Inflammatory macrophage treated with lipopolysaccharide for 1 hour (primary cell): ENCODE data around the gene TMEM202.
A peak's percentile ranks its signal among the peaks of the same experiment; 100 is the strongest.
"Not testable (repeated sequence)": the region's sequence is repeated elsewhere in the genome, so short reads cannot be mapped to it uniquely, and the experiment has no call there.

Source experiments
- DNase-seq, 2 donors: peaks; one replicate each; pipeline ENCODE4 v3.0.0-alpha.2; 2020 to 2022

Gene TMEM202

GRCh38 chr15:72404356-72404755 lies 6.3 kb downstream of the TMEM202 start:
- DNase-seq = no peak

- no peak for DNase-seq
These were observed 6.7 kb downstream of the TMEM202 start for GRCh38 chr15:72404841-72405240.

GRCh38 chr15:72406936-72407335 lies 8.8 kb downstream of the TMEM202 start:
- no peak for DNase-seq

- no peak for DNase-seq
These were observed 13.0 kb downstream of the TMEM202 start for GRCh38 chr15:72411111-72411510.

GRCh38 chr15:72411544-72411943 lies 13.4 kb downstream of the TMEM202 start:
- DNase-seq = no peak

- not testable (repeated sequence) for DNase-seq
These were observed 15.2 kb downstream of the TMEM202 start for GRCh38 chr15:72413337-72413736.

GRCh38 chr15:72415304-72415703 lies 17.2 kb downstream of the TMEM202 start:
- no peak for DNase-seq

GRCh38 chr15:72419768-72420167 lies 21.7 kb downstream of the TMEM202 start:
- DNase-seq = not testable (repeated sequence)

GRCh38 chr15:72420576-72420975 lies 22.5 kb downstream of the TMEM202 start:
- peak; percentile 19 to 42 for DNase-seq

GRCh38 chr15:72421484-72421883 lies 23.4 kb downstream of the TMEM202 start:
- no peak for DNase-seq

GRCh38 chr15:72423256-72423655 lies 25.2 kb downstream of the TMEM202 start:
- DNase-seq = no peak

- no peak for DNase-seq
These were observed 28.6 kb downstream of the TMEM202 start for GRCh38 chr15:72426753-72427152.

- no peak for DNase-seq
These were observed 39.7 kb downstream of the TMEM202 start for GRCh38 chr15:72437650-72438316.

GRCh38 chr15:72442848-72443247 lies 44.7 kb downstream of the TMEM202 start:
- DNase-seq = not testable (repeated sequence)

- no peak for DNase-seq
These were observed 47.3 kb downstream of the TMEM202 start for GRCh38 chr15:72445426-72445825.

GRCh38 chr15:72450805-72451204 lies 52.7 kb downstream of the TMEM202 start:
- DNase-seq = no peak

- no peak for DNase-seq
These were observed 53.1 kb downstream of the TMEM202 start for GRCh38 chr15:72451224-72451623.

GRCh38 chr15:72456684-72457083 lies 58.6 kb downstream of the TMEM202 start:
- DNase-seq = no peak
